PC-3 (cell line): ENCODE data around the gene PVALEF.

Experiments used
- EZH2 ChIP-seq: fragments of 300-600 bp; sonication (generic); IDR thresholded peaks from one replicate; pipeline ENCODE4 v1.6.1; 2017; ENCODE audit warnings: antibody characterized with exemption, mild to moderate bottlenecking, low read length; ENCODE audit not compliant: unreplicated experiment
- TF ChIP-seq, protein P1 (sequence below): fragments of 300-600 bp; sonication (generic); conservative IDR thresholded peaks from 2 replicates; pipeline ENCODE4 v1.5.1; 2017; ENCODE audit warnings: antibody characterized with exemption, low read depth, mild to moderate bottlenecking, low read length

GRCh38 chr17:81229666-81229920, 64.3 kb downstream of the PVALEF start:
- TF ChIP-seq, protein P1, sequence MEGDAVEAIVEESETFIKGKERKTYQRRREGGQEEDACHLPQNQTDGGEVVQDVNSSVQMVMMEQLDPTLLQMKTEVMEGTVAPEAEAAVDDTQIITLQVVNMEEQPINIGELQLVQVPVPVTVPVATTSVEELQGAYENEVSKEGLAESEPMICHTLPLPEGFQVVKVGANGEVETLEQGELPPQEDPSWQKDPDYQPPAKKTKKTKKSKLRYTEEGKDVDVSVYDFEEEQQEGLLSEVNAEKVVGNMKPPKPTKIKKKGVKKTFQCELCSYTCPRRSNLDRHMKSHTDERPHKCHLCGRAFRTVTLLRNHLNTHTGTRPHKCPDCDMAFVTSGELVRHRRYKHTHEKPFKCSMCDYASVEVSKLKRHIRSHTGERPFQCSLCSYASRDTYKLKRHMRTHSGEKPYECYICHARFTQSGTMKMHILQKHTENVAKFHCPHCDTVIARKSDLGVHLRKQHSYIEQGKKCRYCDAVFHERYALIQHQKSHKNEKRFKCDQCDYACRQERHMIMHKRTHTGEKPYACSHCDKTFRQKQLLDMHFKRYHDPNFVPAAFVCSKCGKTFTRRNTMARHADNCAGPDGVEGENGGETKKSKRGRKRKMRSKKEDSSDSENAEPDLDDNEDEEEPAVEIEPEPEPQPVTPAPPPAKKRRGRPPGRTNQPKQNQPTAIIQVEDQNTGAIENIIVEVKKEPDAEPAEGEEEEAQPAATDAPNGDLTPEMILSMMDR: no peak
- no peak for TF ChIP-seq EZH2
